GM23338 (cell line): ENCODE measurements around the gene DRD4. TPM values are rescaled to one million over a fixed set of nuclear protein-coding genes. Genes with fewer than 3 reads are reported as not detected.

Source experiments
- ATAC-seq: fragments of 200-7000 bp; cut with Tn5 transposase; 3 replicates; pipeline ENCODE4 v1.9.1; 2020
- DNase-seq: peaks from one replicate; pipeline ENCODE4 v3.0.0-alpha.2; 2015; ENCODE audit warnings: low spot score
- H2AFZ ChIP-seq: fragments of 200-600 bp; sonication (generic); 2 replicates; pipeline ENCODE4 v1.8.0; 2016; ENCODE audit warnings: antibody characterized with exemption, mild to moderate bottlenecking, moderate library complexity
- H3F3A ChIP-seq: fragments of 200-600 bp; sonication (generic); replicated peaks from 2 replicates; pipeline ENCODE4 v1.8.0; 2017; ENCODE audit warnings: antibody characterized with exemption, mixed run types, low read depth
- H3K27ac ChIP-seq: fragments of 200-600 bp; sonication (generic); 2 replicates; pipeline ENCODE4 v1.6.1; 2016; ENCODE audit warnings: low read depth
- H3K27me3 ChIP-seq: fragments of 200-600 bp; sonication (generic); 2 replicates; pipeline ENCODE4 v1.8.0; 2016; ENCODE audit warnings: mild to moderate bottlenecking, mixed run types, moderate library complexity; ENCODE audit not compliant: insufficient read depth
- H3K36me3 ChIP-seq: fragments of 200-600 bp; sonication (generic); 2 replicates; pipeline ENCODE4 v1.8.0; 2016; ENCODE audit warnings: mild to moderate bottlenecking; ENCODE audit not compliant: insufficient read depth
- H3K4me1 ChIP-seq: fragments of 200-600 bp; sonication (generic); 2 replicates; pipeline ENCODE4 v1.8.0; 2016; ENCODE audit warnings: mild to moderate bottlenecking, moderate library complexity; ENCODE audit not compliant: insufficient read depth
- H3K4me2 ChIP-seq: fragments of 200-600 bp; sonication (generic); 2 replicates; pipeline ENCODE4 v1.7.1; 2017; ENCODE audit warnings: mixed run types
- H3K4me3 ChIP-seq: fragments of 200-600 bp; sonication (generic); 2 replicates; pipeline ENCODE4 v1.6.1; 2016; ENCODE audit warnings: mixed run types
- H3K79me2 ChIP-seq: fragments of 200-600 bp; sonication (generic); replicated peaks from 2 replicates; pipeline ENCODE4 v1.8.0; 2017; ENCODE audit warnings: mild to moderate bottlenecking; ENCODE audit not compliant: insufficient read depth
- H3K9me2 ChIP-seq: fragments of 200-600 bp; sonication (generic); 2 replicates; pipeline ENCODE4 v1.8.0; 2017; ENCODE audit not compliant: insufficient read depth
- H4K20me1 ChIP-seq: fragments of 200-600 bp; sonication (generic); replicated peaks from 2 replicates; pipeline ENCODE4 v1.8.0; 2017; ENCODE audit warnings: mild to moderate bottlenecking; ENCODE audit not compliant: insufficient read depth
- H3K27ac Mint-ChIP-seq: 2 replicates; pipeline ENCODE4 v1.8.0; 2020; ENCODE audit warnings: inconsistent platforms, mild to moderate bottlenecking, moderate library complexity, mixed read lengths
- H3K27me3 Mint-ChIP-seq: 3 replicates; pipeline ENCODE4 v1.8.0; 2022; ENCODE audit warnings: low read depth, mild to moderate bottlenecking, moderate library complexity, mixed read lengths, inconsistent platforms; ENCODE audit not compliant: insufficient read depth, poor library complexity
- H3K36me3 Mint-ChIP-seq: 3 replicates; pipeline ENCODE4 v1.8.0; 2021; ENCODE audit warnings: low read depth, mild to moderate bottlenecking, inconsistent platforms, moderate library complexity, mixed read lengths
- H3K4me1 Mint-ChIP-seq: 3 replicates; pipeline ENCODE4 v1.8.0; 2020; ENCODE audit warnings: mild to moderate bottlenecking, inconsistent platforms, mixed read lengths
- H3K4me3 Mint-ChIP-seq: 3 replicates; pipeline ENCODE4 v1.8.0; 2021; ENCODE audit warnings: moderate library complexity, mild to moderate bottlenecking, inconsistent platforms, mixed read lengths
- H3K9me3 Mint-ChIP-seq: 3 replicates; pipeline ENCODE4 v1.8.0; 2020; ENCODE audit warnings: moderate library complexity, mild to moderate bottlenecking, inconsistent platforms, mixed read lengths
- CREB1 ChIP-seq: fragments of 250-450 bp; sonication (Bioruptor Pico); IDR thresholded peaks from 2 replicates; pipeline ENCODE4 v1.5.0; 2020; ENCODE audit warnings: low read depth, mild to moderate bottlenecking, moderate library complexity
- CTCF ChIP-seq, 2 experiments: fragments of 200-600 bp in 1 of 2; sonication (generic) in 1 of 2; conservative IDR thresholded peaks; 2 replicates each; pipeline versions ENCODE4 v1.5.1 to v1.6.1; 2016 to 2017; ENCODE audit warnings: antibody characterized with exemption in 2 of 2, low read depth in 2 of 2, mild to moderate bottlenecking in 2 of 2, moderate library complexity in 1 of 2
- ETS1 ChIP-seq: IDR thresholded peaks from 2 replicates; pipeline ENCODE4 v1.6.1; 2016; ENCODE audit warnings: antibody characterized with exemption
- EZH2 ChIP-seq: fragments of 200-600 bp; sonication (generic); IDR thresholded peaks from one replicate; pipeline ENCODE4 v1.8.0; 2017; ENCODE audit warnings: antibody characterized with exemption, mild to moderate bottlenecking, low read depth; ENCODE audit not compliant: unreplicated experiment
- EZH2phosphoT487 ChIP-seq: fragments of 200-600 bp; sonication (generic); IDR thresholded peaks from one replicate; pipeline ENCODE4 v1.8.1; 2018; ENCODE audit warnings: antibody characterized with exemption; ENCODE audit not compliant: unreplicated experiment
- JUNB ChIP-seq: IDR thresholded peaks from one replicate; pipeline ENCODE4 v1.6.1; 2016; ENCODE audit warnings: antibody characterized with exemption; ENCODE audit not compliant: unreplicated experiment
- NANOG ChIP-seq: IDR thresholded peaks from 2 replicates; pipeline ENCODE4 v1.6.1; 2016; ENCODE audit warnings: antibody characterized with exemption, borderline replicate concordance
- POLR2AphosphoS5 ChIP-seq: IDR thresholded peaks from 2 replicates; pipeline ENCODE4 v1.6.1; 2016; ENCODE audit warnings: antibody characterized with exemption, low read depth
- STAT1 ChIP-seq: IDR thresholded peaks from one replicate; pipeline ENCODE4 v1.6.1; 2016; ENCODE audit warnings: antibody characterized with exemption; ENCODE audit not compliant: unreplicated experiment
- ZNF114 ChIP-seq: fragments of 250-450 bp; sonication (Bioruptor Pico); IDR thresholded peaks from 2 replicates; pipeline ENCODE4 v1.5.0; 2020; ENCODE audit warnings: mild to moderate bottlenecking, moderate library complexity
- ZNF331 ChIP-seq: fragments of 250-450 bp; sonication (Bioruptor Pico); IDR thresholded peaks from 2 replicates; pipeline ENCODE4 v1.5.0; 2020; ENCODE audit warnings: low read depth, mild to moderate bottlenecking, moderate library complexity
- polyA plus RNA-seq: library from polyadenylated mRNA; unstranded; fragments of >200 nt; fragmentation: Nextera tagmentation; extraction: Ambion mirVana; gene quantifications from 2 replicates; pipeline ENCODE4 v1.2.1, GENCODE V29; 2016
- total RNA-seq: library from RNA; depleted of rRNA; stranded (reverse); fragments of >200 nt; shearing (Covaris generic); gene quantifications from 2 replicates; pipeline ENCODE4 v1.2.3, GENCODE V29; 2014
- TF ChIP-seq, protein P1 (sequence below): IDR thresholded peaks from one replicate; pipeline ENCODE4 v1.6.1; 2018; ENCODE audit warnings: antibody characterized with exemption; ENCODE audit not compliant: unreplicated experiment

Gene DRD4
- total and polyA plus RNA-seq, 2 experiments from 2014 or later: 1.0 to 1.8 TPM

DNA sequence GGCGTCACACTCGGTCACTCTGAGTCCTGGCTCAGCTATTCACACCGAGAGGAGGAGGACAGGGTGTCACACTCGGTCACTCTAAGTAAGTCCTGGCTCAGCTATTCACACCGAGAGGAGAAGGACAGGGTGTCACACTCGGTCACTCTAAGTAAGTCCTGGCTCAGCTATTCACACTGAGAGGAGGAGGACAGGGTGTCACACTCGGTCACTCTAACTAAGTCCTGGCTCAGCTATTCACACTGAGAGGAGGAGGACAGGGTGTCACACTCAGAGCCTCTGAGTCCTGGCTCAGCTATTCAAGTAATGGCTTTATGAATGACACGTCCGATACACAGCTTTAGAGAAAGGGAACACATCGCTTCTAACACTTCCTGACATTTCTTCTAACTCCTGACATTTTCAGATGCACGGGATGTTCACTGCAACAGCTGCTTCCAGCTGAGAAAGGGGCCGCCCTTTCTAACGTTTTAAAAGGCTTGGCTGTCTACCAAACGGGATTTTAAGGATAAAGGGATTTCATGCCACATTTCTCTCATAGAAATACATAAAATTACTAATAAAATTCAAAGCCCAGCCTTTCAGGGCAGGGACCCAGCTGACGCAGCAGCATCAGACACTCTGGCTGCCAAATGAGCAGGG lies 28.1 kb downstream of the DRD4 start:
- Mint-ChIP-seq H3K4me1 (0 out of 3 replicates have a peak, but pooled peaks cover 3% of the 10 kb centered on the region), H3K4me3 (no peak overlapping the region), H3K9me3 (no peaks in the 10 kb centered on the region), H3K36me3 (peaks cover 27% of the 10 kb centered on the region), H3K27me3 (peaks cover 3% of the 10 kb centered on the region), H3K27ac (no peak overlapping the region)
- peaks cover 3% of the 10 kb centered on the region; the same call in 1 of the 2 replicates for H3K79me2 ChIP-seq
- H3K27me3 ChIP-seq: no peaks in the 10 kb centered on the region
- H3K4me3 ChIP-seq: no peak overlapping the region
- no peak overlapping the region for H3K4me2 ChIP-seq
- no peak for ATAC-seq
- peaks cover 13% of the 10 kb centered on the region; the same call in 1 of the 2 replicates for H4K20me1 ChIP-seq
- H3K4me1 ChIP-seq: no peaks in the 10 kb centered on the region
- TF ChIP-seq STAT1 (no peak), ZNF114 (CRISPR knock-in tag) (no peak)
- TF ChIP-seq, protein P1, sequence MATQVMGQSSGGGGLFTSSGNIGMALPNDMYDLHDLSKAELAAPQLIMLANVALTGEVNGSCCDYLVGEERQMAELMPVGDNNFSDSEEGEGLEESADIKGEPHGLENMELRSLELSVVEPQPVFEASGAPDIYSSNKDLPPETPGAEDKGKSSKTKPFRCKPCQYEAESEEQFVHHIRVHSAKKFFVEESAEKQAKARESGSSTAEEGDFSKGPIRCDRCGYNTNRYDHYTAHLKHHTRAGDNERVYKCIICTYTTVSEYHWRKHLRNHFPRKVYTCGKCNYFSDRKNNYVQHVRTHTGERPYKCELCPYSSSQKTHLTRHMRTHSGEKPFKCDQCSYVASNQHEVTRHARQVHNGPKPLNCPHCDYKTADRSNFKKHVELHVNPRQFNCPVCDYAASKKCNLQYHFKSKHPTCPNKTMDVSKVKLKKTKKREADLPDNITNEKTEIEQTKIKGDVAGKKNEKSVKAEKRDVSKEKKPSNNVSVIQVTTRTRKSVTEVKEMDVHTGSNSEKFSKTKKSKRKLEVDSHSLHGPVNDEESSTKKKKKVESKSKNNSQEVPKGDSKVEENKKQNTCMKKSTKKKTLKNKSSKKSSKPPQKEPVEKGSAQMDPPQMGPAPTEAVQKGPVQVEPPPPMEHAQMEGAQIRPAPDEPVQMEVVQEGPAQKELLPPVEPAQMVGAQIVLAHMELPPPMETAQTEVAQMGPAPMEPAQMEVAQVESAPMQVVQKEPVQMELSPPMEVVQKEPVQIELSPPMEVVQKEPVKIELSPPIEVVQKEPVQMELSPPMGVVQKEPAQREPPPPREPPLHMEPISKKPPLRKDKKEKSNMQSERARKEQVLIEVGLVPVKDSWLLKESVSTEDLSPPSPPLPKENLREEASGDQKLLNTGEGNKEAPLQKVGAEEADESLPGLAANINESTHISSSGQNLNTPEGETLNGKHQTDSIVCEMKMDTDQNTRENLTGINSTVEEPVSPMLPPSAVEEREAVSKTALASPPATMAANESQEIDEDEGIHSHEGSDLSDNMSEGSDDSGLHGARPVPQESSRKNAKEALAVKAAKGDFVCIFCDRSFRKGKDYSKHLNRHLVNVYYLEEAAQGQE: no peak
- no peaks in the 10 kb centered on the region for H3K9me2 ChIP-seq
- no peak for DNase-seq
- H3F3A ChIP-seq: peaks cover 22% of the 10 kb centered on the region; the same call in 1 of the 2 replicates
- no peaks in the 10 kb centered on the region for H3K36me3 ChIP-seq
- no peak overlapping the region for H3K27ac ChIP-seq
- no peak overlapping the region for H2AFZ ChIP-seq

- Mint-ChIP-seq H3K27ac (no peak overlapping the region; the same call in 1 of the 2 replicates), H3K36me3 (peaks cover 27% of the 10 kb centered on the region), H3K4me3 (no peak overlapping the region), H3K27me3 (peaks cover 3% of the 10 kb centered on the region), H3K9me3 (no peaks in the 10 kb centered on the region), H3K4me1 (0 out of 3 replicates have a peak, but pooled peaks cover 3% of the 10 kb centered on the region)
- Histone ChIP-seq H3K36me3 (no peaks in the 10 kb centered on the region), H3F3A (peaks cover 22% of the 10 kb centered on the region; the same call in 1 of the 2 replicates), H3K27ac (no peak overlapping the region), H3K9me2 (no peaks in the 10 kb centered on the region), H2AFZ (no peak overlapping the region), H3K79me2 (peaks cover 3% of the 10 kb centered on the region; the same call in 1 of the 2 replicates), H3K4me3 (no peak overlapping the region), H4K20me1 (peaks cover 15% of the 10 kb centered on the region; the same call in 1 of the 2 replicates), H3K4me1 (no peaks in the 10 kb centered on the region), H3K4me2 (no peak overlapping the region), H3K27me3 (no peaks in the 10 kb centered on the region)
- no peak for DNase-seq
- ATAC-seq: no peak
- TF ChIP-seq NANOG: no peak
- no peak for TF ChIP-seq ETS1
- TF ChIP-seq JUNB: no peak
- no peak for TF ChIP-seq STAT1
- no peak for TF ChIP-seq EZH2
- TF ChIP-seq POLR2AphosphoS5: no peak
- TF ChIP-seq ZNF114 (CRISPR knock-in tag): no peak
- no peak for TF ChIP-seq ZNF331 (CRISPR knock-in tag)
- TF ChIP-seq, protein P1: no peak
- no peak for TF ChIP-seq CTCF (conservative IDR thresholded peaks at IDR 0.05; ENCODE audit: low read depth in 2 of 2)
- TF ChIP-seq CREB1 (CRISPR knock-in tag): no peak
- no peak for TF ChIP-seq EZH2phosphoT487
These were observed 28.7 kb downstream of the DRD4 start for GRCh38 chr11:665704-666281.
